Lung (tissue), 12 donors: ENCODE data around the gene ZBTB8OS. TPM values are rescaled to one million over a fixed set of nuclear protein-coding genes. Genes with fewer than 3 reads are reported as not detected.

Source experiments
- ATAC-seq: fragments of 200-7000 bp; cut with Tn5 transposase; one replicate; pipeline ENCODE4 v1.9.1; 2020; ENCODE audit warnings: moderate number of reproducible peaks; ENCODE audit not compliant: insufficient read depth, low FRiP score
- DNase-seq, 3 donors: peaks; one replicate each; pipeline ENCODE4 v3.0.0-alpha.2; 2013 to 2017
- H3K27ac ChIP-seq, 2 donors: one replicate each; pipeline ENCODE4 v1.5.1; 2013; ENCODE audit warnings: mild to moderate bottlenecking in 2 of 2, moderate library complexity in 2 of 2, control low read depth in 1 of 2, inconsistent platforms in 1 of 2, low read depth in 1 of 2, low read length in 1 of 2
- H3K27me3 ChIP-seq, 3 donors: one replicate each; pipeline ENCODE4 v1.5.1; 2013; ENCODE audit warnings: low read length in 2 of 3; ENCODE audit not compliant: control insufficient read depth in 3 of 3, insufficient read depth in 3 of 3
- H3K36me3 ChIP-seq, 4 donors: one replicate each; pipeline ENCODE4 v1.5.1; 2013; ENCODE audit warnings: low read length in 4 of 4, mild to moderate bottlenecking in 1 of 4, moderate library complexity in 1 of 4; ENCODE audit not compliant: control insufficient read depth in 4 of 4, insufficient read depth in 4 of 4
- H3K4me1 ChIP-seq, 5 donors: one replicate each; pipeline ENCODE4 v1.5.1; 2013; ENCODE audit warnings: low read length in 5 of 5, mild to moderate bottlenecking in 2 of 5, moderate library complexity in 1 of 5; ENCODE audit not compliant: control insufficient read depth in 5 of 5, insufficient read depth in 5 of 5
- H3K4me3 ChIP-seq: one replicate; pipeline ENCODE4 v1.5.1; 2013; ENCODE audit warnings: mild to moderate bottlenecking, control low read depth, moderate library complexity
- H3K9ac ChIP-seq, 2 donors: one replicate each; pipeline ENCODE4 v1.5.1; 2013; ENCODE audit warnings: low read length in 2 of 2, control low read depth in 1 of 2; ENCODE audit not compliant: insufficient read depth in 1 of 2
- H3K9me3 ChIP-seq, 4 donors: one replicate each; pipeline ENCODE4 v1.5.1; 2013; ENCODE audit warnings: low read length in 3 of 4, mild to moderate bottlenecking in 1 of 4, moderate library complexity in 1 of 4; ENCODE audit not compliant: control insufficient read depth in 4 of 4, insufficient read depth in 3 of 4
- WGBS, 2 donors: extraction: QIAGEN DNeasy Blood & Tissue Kit; methylation state at CpG; one replicate each; pipeline ENCODE4 v1.1.7; 2013; 5-methylcytosine and 5-hydroxymethylcytosine counted together
- polyA plus RNA-seq, 2 donors: library from polyadenylated mRNA; stranded (reverse); fragments of 200-250 nt; gene quantifications; one replicate each; pipeline ENCODE4 v1.2.1, GENCODE V29; 2013
- total RNA-seq, 2 donors: library from RNA; depleted of rRNA in 1 of 2; stranded (reverse); fragments of >200 nt in 1 of 2; gene quantifications; one replicate each; pipeline ENCODE4 v1.2.1, GENCODE V29; 2014 to 2021
- TF ChIP-seq, protein P1 (sequence below): IDR thresholded peaks from 2 replicates; pipeline ENCODE4 v1.5.1; 2012; ENCODE audit warnings: mild to moderate bottlenecking; ENCODE audit errors: control extremely low read depth, extremely low read depth
- donor health status: control.
- donor health status: control.
- donor health status: Bipolar disorder and iron deficiency.
- donor health status: healthy.
- donor health status: DM: yes; HTN: yes; CAD: no.

ZBTB8OS gene
- total and polyA plus RNA-seq, 4 donors: 26.7 to 86.1 (median 46.3) TPM

DNA sequence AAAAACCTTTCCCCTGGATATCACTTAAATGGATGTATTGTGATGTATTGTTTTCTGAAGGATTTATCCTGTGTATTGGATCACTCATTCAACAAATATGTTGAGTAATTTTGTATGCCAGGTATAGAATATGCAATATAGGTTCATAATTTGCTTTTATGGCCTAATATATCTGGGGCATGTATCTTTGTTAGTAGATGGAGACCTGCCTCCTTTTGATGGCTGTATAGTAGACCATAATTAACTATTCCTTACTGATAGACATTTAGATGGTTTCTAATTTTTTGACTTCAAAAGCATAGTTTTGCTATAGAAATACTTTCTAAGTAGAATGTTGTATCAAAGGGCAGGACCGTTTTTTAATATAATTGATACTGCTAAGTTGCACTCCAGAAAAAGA lies 9.2 kb upstream of the ZBTB8OS start:
- no peak overlapping the region for H3K9ac ChIP-seq
- ATAC-seq: no peak
- H3K27me3 ChIP-seq: no peaks in the 10 kb centered on the region
- H3K36me3 ChIP-seq: peaks cover 21 to 55% (median 25%) of the 10 kb centered on the region in 4 donors
- TF ChIP-seq, protein P1, sequence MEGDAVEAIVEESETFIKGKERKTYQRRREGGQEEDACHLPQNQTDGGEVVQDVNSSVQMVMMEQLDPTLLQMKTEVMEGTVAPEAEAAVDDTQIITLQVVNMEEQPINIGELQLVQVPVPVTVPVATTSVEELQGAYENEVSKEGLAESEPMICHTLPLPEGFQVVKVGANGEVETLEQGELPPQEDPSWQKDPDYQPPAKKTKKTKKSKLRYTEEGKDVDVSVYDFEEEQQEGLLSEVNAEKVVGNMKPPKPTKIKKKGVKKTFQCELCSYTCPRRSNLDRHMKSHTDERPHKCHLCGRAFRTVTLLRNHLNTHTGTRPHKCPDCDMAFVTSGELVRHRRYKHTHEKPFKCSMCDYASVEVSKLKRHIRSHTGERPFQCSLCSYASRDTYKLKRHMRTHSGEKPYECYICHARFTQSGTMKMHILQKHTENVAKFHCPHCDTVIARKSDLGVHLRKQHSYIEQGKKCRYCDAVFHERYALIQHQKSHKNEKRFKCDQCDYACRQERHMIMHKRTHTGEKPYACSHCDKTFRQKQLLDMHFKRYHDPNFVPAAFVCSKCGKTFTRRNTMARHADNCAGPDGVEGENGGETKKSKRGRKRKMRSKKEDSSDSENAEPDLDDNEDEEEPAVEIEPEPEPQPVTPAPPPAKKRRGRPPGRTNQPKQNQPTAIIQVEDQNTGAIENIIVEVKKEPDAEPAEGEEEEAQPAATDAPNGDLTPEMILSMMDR: no peak
- H3K4me3 ChIP-seq: no peak overlapping the region
- H3K9me3 ChIP-seq: no peaks in the 10 kb centered on the region
- no peak overlapping the region for H3K27ac ChIP-seq
- 91 to 100% methylated on average over 1 of the region's 1 CpG for WGBS, 2 donors
- DNase-seq: no peak
- peaks cover 0 to 8% (median 2%) of the 10 kb centered on the region in 5 donors for H3K4me1 ChIP-seq

GRCh38 chr1:32652244-32652962 lies 2.1 kb upstream of the ZBTB8OS start:
- peak overlapping the region; percentile 65 to 97 for H3K9ac ChIP-seq
- H3K36me3 ChIP-seq: peaks cover 8 to 32% (median 19%) of the 10 kb centered on the region in 4 donors
- H3K4me1 ChIP-seq: peaks cover 0 to 36% (median 9%) of the 10 kb centered on the region in 5 donors
- H3K9me3 ChIP-seq: no peaks in the 10 kb centered on the region
- no peak overlapping the region for H3K4me3 ChIP-seq
- TF ChIP-seq, protein P1: no peak
- H3K27me3 ChIP-seq: no peaks in the 10 kb centered on the region
- H3K27ac ChIP-seq: no peak overlapping the region
- DNase-seq (no peak), ATAC-seq (no peak)
- WGBS, 2 donors: 92% methylated on average over 16 of the region's 16 CpGs

- ATAC-seq: peak; percentile 1
- peak overlapping the region; percentile 94 to 97 for H3K27ac ChIP-seq
- WGBS, 2 donors: 0% methylated on average over 41 to 43 of the region's 43 CpGs
These were observed 1.2 kb upstream of the ZBTB8OS start for GRCh38 chr1:32651461-32652073.

More at GRCh38 chr1:32651461-32652073, 1.2 kb upstream of the ZBTB8OS start:
- Histone ChIP-seq H3K9ac (peak overlapping the region; percentile 65 to 97), H3K4me1 (peaks cover 0 to 36% (median 9%) of the 10 kb centered on the region in 5 donors), H3K36me3 (peaks cover 5 to 24% (median 15%) of the 10 kb centered on the region in 4 donors), H3K27me3 (no peaks in the 10 kb centered on the region), H3K4me3 (peak overlapping the region; percentile 59), H3K9me3 (no peaks in the 10 kb centered on the region)
- no peak for DNase-seq
- TF ChIP-seq, protein P1: no peak
